GM08714 (cell line): ENCODE data around the gene MAPK13.

Experiments
- H3K4me3 ChIP-seq: fragments of 200-500 bp; sonication (Bioruptor generic); 2 replicates; pipeline ENCODE4 v1.5.1; 2014; ENCODE audit warnings: mild to moderate bottlenecking, low read length, inconsistent platforms
- ZNF274 ChIP-seq: IDR thresholded peaks from 2 replicates; pipeline ENCODE4 v1.6.1; 2012; ENCODE audit warnings: mild to moderate bottlenecking, low read depth, low read length

MAPK13 gene

DNA sequence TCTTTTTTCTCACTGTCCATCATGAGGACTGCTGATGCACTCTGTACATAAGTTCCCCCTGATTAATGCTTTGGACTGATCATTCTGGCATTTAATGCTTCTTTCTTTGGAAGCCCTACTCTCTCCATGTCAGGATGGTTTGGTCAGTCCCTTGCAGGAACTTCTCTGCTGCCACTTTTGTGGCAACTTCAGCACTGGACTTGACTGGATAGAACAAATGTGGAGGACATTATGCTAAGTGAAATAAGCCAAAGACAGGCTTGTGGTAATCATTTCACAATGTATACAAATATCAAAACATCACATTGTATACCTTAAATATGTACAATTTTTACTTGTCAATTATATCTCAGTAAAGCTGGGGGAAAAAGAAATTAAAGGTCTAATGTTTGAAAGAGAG, 54.0 kb downstream of the MAPK13 start:
- H3K4me3 ChIP-seq: no peak overlapping the region
- TF ChIP-seq ZNF274: no peak

DNA sequence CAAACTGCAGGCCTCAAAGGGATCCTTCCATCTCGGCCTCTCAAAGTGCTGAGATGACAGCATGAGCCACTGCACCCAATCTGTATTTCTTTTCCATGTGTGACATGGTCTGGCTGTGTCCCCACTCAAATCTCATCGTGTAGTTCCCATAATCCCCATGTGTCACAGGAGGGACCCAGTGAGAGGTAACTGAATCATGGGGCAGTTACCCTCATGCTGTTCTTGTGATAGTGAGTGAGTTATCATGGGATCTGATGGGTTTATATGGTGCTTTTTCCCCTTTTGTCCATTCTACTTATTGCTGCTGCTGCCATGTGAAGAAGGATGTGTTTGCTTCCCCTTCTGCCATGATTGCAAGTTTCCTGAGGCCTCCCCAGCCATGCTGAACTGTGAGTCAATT, 55.9 kb downstream of the MAPK13 start:
- no peak for TF ChIP-seq ZNF274
- no peak overlapping the region for H3K4me3 ChIP-seq

- H3K4me3 ChIP-seq: no peak overlapping the region
- no peak for TF ChIP-seq ZNF274
These were observed 57.1 kb downstream of the MAPK13 start for GRCh38 chr6:36187446-36187845.
